Measurements from ENCODE around the gene POC1A.

The POC1A gene

GRCh38 chr3:52092271-52092660, 62.0 kb downstream of the POC1A start:
- CTCF ChIA-PET = interaction anchor here (2.3 to 3.1 kb wide), 4 partner anchors 17 to 87 kb away, joined by 8 to 15 read pairs (median 12); no protein-coding TSS in a partner anchor
- DNase-seq (ENCODE audit: low read depth, low spot score) = no peak
- POLR2A ChIA-PET = no interaction called here
- H3K4me3 ChIP-seq (ENCODE audit: low read depth, low read length) = no peak overlapping the region
- no peak for TF ChIP-seq CTCF (IDR thresholded peaks at IDR 0.05; ENCODE audit: insufficient read depth, low read length, missing control alignments)

GRCh38 chr3:52091586-52092270, 62.5 kb downstream of the POC1A start:
- POLR2A ChIA-PET = no interaction called here

GRCh38 chr3:52090933-52091468, 63.2 kb downstream of the POC1A start:
- ChIA-PET CTCF (interaction anchor here (0.9 to 3.1 kb wide), 5 partner anchors 23 to 88 kb away, joined by 3 to 15 read pairs (median 8); no protein-coding TSS in a partner anchor), POLR2A (no interaction called here)

More at GRCh38 chr3:52091586-52092270, 62.5 kb downstream of the POC1A start:
- CTCF ChIA-PET = interaction anchor here (0.9 to 3.1 kb wide), 6 partner anchors 17 to 89 kb away, joined by 3 to 15 read pairs (median 8); no protein-coding TSS in a partner anchor
- H3K4me3 ChIP-seq (ENCODE audit: low read depth, low read length) = no peak overlapping the region
- no peak for TF ChIP-seq CTCF (IDR thresholded peaks at IDR 0.05; ENCODE audit: insufficient read depth, low read length, missing control alignments)
- DNase-seq (ENCODE audit: low read depth, low spot score) = no peak

GRCh38 chr3:52090131-52090932, 63.9 kb downstream of the POC1A start:
- H3K4me3 ChIP-seq (ENCODE audit: low read depth, low read length) = no peak overlapping the region
- TF ChIP-seq CTCF (IDR thresholded peaks at IDR 0.05; ENCODE audit: insufficient read depth, low read length, missing control alignments) = no peak
- CTCF ChIA-PET = interaction anchor here (0.6 to 3.1 kb wide), 4 partner anchors 32 to 85 kb away, joined by 3 to 15 read pairs (median 8); no protein-coding TSS in a partner anchor
- peak; percentile 83 for DNase-seq (ENCODE audit: low read depth, low spot score)
- POLR2A ChIA-PET = no interaction called here

More at GRCh38 chr3:52090933-52091468, 63.2 kb downstream of the POC1A start:
- DNase-seq (ENCODE audit: low read depth, low spot score) = no peak
- H3K4me3 ChIP-seq (ENCODE audit: low read depth, low read length) = no peak overlapping the region
- TF ChIP-seq CTCF (IDR thresholded peaks at IDR 0.05; ENCODE audit: insufficient read depth, low read length, missing control alignments) = no peak

GRCh38 chr3:52089691-52090090, 64.5 kb downstream of the POC1A start:
- ChIA-PET CTCF (interaction anchor here (0.6 to 3.0 kb wide), 3 partner anchors 32 to 84 kb away, joined by 3 to 15 read pairs (median 8); no protein-coding TSS in a partner anchor), POLR2A (no interaction called here)
- TF ChIP-seq CTCF (IDR thresholded peaks at IDR 0.05; ENCODE audit: insufficient read depth, low read length, missing control alignments) = no peak
- H3K4me3 ChIP-seq (ENCODE audit: low read depth, low read length) = no peak overlapping the region
- no peak for DNase-seq (ENCODE audit: low read depth, low spot score)
